Activated T-cell treated with anti-CD3 and anti-CD28 coated beads, Interleukin-2, amount 50 U/mL, for 72 hours (primary cell): ENCODE data around the gene ZNF385B. TPM values are rescaled to one million over a fixed set of nuclear protein-coding genes. Genes with fewer than 3 reads are reported as not detected.
A peak's percentile ranks its signal among the peaks of the same experiment; 100 is the strongest.
"Not testable (repeated sequence)": the region's sequence is repeated elsewhere in the genome, so short reads cannot be mapped to it uniquely, and the experiment has no call there.

ENCODE experiments used
- ATAC-seq, 2 donors: fragments of 150-1000 bp; cut with Tn5 transposase; replicated peaks in 1 of 2; 2 replicates each; pipeline ENCODE4 v1.10.0; 2021; ENCODE audit warnings: moderate library complexity in 2 of 2, mild to moderate bottlenecking in 1 of 2
- DNase-seq, 2 donors: peaks; one replicate each; pipeline ENCODE4 v3.0.0; 2021 to 2022; ENCODE audit warnings: mixed read lengths in 1 of 2
- H3K27ac Mint-ChIP-seq: one replicate; pipeline ENCODE4 v1.8.0; 2022; ENCODE audit warnings: mild to moderate bottlenecking, moderate library complexity, mixed read lengths
- H3K27me3 Mint-ChIP-seq: one replicate; pipeline ENCODE4 v1.8.0; 2022; ENCODE audit warnings: low read depth, mixed read lengths
- H3K36me3 Mint-ChIP-seq, 2 donors: one replicate each; pipeline ENCODE4 v1.8.0; 2022; ENCODE audit warnings: mixed read lengths in 2 of 2, mild to moderate bottlenecking in 1 of 2; ENCODE audit not compliant: insufficient read depth in 2 of 2
- H3K4me1 Mint-ChIP-seq: one replicate; pipeline ENCODE4 v1.8.0; 2022; ENCODE audit warnings: low read depth, mixed read lengths
- H3K4me3 Mint-ChIP-seq, 2 donors: one replicate each; pipeline ENCODE4 v1.8.0; 2022; ENCODE audit warnings: mild to moderate bottlenecking in 2 of 2, mixed read lengths in 2 of 2, moderate library complexity in 2 of 2
- H3K9me3 Mint-ChIP-seq, 2 donors: one replicate each; pipeline ENCODE4 v1.8.0; 2022; ENCODE audit warnings: mixed read lengths in 2 of 2
- total RNA-seq, 2 donors: library from RNA; stranded (reverse); gene quantifications; one replicate each; pipeline ENCODE4 v1.2.3, GENCODE V29; 2022

The ZNF385B gene
- total RNA-seq, 2 donors from 2014 or later, result not detected

DNA sequence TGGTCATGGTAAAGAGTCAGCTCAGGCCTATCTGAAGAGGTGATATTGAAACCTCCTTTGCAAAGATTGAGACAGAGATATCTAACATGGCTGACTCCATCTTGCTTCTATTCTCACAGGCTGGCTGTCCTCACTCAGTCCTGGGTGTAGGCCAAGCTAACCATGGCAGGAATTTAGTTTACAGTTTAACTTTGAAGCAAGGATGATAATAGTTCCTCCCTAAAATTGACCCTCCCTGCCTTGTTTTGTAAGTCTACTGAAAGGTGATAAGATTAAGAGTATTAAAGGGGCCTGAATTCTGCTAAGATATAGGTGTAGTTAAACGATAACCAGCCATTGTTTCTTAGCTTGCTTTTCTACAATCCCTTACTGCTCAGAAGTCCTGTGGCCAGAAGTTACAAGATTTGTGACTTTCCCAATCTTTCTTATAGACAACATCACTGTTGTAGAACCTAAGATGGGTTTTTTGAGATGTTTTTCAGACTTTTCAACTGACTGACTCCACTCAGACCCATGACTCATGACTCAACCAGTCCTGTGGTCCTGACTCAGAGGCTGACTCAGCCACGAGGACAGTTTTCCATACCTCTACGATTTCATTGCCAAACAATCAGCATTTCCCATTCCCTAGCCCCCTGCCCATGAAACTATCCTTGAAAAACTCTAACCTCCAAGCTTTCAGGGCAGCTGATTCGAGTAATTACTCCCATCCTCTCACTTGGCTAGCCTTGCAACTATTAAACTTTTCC lies 401.1 kb downstream of the ZNF385B start:
- peak; percentile 3 to 12 for DNase-seq
- Mint-ChIP-seq H3K27me3 (no peaks in the 10 kb centered on the region), H3K9me3 (peaks cover 4 to 9% of the 10 kb centered on the region in 2 donors), H3K27ac (no peak overlapping the region), H3K4me1 (peaks cover 5% of the 10 kb centered on the region), H3K4me3 (no peak overlapping the region), H3K36me3 (no peaks in the 10 kb centered on the region)
- ATAC-seq, result peak; percentile 78

DNA sequence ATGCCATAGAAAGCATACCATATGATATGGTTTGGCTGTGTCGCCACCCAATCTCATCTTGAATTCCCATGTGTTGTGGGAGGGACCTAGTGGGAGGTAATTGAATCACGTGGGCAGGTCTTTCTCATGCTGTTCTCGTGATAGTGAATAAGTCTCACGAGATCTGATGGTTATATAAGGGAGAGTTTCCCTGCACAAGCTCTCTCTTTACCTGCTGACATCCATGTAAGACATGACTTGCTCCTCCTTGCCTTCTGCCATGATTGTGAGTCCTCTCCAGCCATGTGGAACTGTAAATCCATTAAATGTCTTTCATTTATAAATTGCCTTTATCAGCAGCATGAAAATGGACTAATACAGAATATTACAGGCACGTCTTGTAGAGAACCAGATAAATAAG lies 403.3 kb downstream of the ZNF385B start:
- not testable (repeated sequence) for H3K27ac Mint-ChIP-seq, H3K9me3 Mint-ChIP-seq, H3K4me3 Mint-ChIP-seq, H3K4me1 Mint-ChIP-seq, H3K27me3 Mint-ChIP-seq, ATAC-seq, DNase-seq, H3K36me3 Mint-ChIP-seq

DNA sequence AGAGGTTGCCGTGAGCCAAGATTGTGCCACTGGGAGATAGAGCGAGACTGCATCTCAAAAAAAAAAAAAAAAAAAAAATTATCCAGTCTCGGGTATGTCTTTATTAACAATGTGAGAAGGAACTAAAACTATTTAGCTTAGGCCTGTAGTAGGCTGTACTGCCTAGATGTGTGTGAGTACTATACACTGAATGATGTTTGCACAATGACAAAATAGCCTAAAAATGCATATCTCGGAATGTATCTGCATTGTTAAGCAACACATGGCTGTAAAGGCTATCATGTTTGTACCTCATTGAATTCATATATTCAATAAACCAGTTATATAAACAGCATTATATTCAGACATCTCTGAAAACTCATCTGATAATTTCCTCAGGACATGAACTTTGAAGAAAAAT lies 405.6 kb downstream of the ZNF385B start:
- no peak for ATAC-seq
- H3K27ac Mint-ChIP-seq, result no peak overlapping the region
- H3K27me3 Mint-ChIP-seq, result no peaks in the 10 kb centered on the region
- no peak overlapping the region for H3K4me3 Mint-ChIP-seq
- H3K4me1 Mint-ChIP-seq, result peaks cover 5% of the 10 kb centered on the region
- peaks cover 2 to 4% of the 10 kb centered on the region in 2 donors for H3K9me3 Mint-ChIP-seq
- DNase-seq, result no peak
- no peaks in the 10 kb centered on the region for H3K36me3 Mint-ChIP-seq

DNA sequence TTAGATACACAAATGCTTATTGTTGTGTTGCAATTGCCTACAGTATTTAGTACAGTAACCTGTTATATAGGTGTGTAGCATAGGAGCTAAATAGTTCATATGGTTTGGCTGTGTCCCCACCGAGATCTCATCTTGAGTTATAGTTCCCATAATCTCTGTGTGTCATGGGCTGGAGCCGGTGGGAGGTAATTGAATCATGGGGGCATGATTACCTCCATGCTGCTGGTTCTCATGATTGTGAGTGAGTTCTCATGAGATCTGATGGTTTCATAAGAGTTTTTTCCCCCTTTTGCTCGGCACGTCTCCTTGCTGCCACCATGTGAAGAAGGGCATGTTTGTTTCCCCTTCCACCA lies 406.3 kb downstream of the ZNF385B start:
- no peak overlapping the region for H3K27ac Mint-ChIP-seq
- H3K4me1 Mint-ChIP-seq, result no peaks in the 10 kb centered on the region
- H3K4me3 Mint-ChIP-seq, result no peak overlapping the region
- no peak for DNase-seq
- H3K36me3 Mint-ChIP-seq, result no peaks in the 10 kb centered on the region
- ATAC-seq, result no peak
- H3K27me3 Mint-ChIP-seq, result no peaks in the 10 kb centered on the region
- H3K9me3 Mint-ChIP-seq, result peaks cover 2 to 4% of the 10 kb centered on the region in 2 donors

DNA sequence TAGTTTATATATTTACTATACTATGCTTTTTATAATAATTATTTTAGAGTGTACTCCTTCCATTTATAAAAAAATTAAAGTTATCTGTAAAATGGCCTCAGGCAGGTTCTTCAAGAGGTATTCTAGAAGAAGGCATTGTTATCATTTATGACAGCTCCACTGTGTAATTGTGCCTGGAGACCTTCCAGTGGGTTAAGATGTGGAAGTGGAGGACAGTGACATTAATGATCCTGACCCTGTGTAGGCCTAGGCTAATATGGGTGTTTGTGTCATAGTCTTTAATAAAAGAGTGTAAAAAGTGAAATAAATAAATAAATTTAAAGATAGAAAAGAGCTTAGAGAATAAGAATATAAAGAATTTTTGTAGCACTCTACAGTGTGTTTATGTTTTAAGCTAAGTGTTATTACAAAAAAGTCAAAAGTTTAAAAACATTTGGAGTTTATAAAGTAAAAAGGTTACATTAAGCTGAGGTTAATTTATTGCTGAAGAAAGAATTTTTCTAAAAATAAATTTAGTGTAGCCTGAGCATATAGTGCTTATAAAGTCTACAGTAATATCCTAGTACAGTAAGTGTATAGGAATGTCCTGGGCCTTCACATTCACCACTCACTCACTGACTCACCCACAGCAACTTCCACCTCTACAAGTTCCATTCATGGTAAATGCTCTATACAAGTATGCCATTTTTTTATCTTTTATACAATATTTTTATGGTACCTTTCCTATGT lies 406.8 kb downstream of the ZNF385B start:
- no peaks in the 10 kb centered on the region for H3K27me3 Mint-ChIP-seq
- no peak overlapping the region for H3K4me3 Mint-ChIP-seq
- ATAC-seq (no peak), DNase-seq (no peak)
- H3K4me1 Mint-ChIP-seq, result no peaks in the 10 kb centered on the region
- H3K27ac Mint-ChIP-seq, result no peak overlapping the region
- peaks cover 2 to 4% of the 10 kb centered on the region in 2 donors for H3K9me3 Mint-ChIP-seq
- H3K36me3 Mint-ChIP-seq, result no peaks in the 10 kb centered on the region

- DNase-seq (no peak), ATAC-seq (no peak)
- Mint-ChIP-seq H3K4me1 (no peaks in the 10 kb centered on the region), H3K27me3 (no peaks in the 10 kb centered on the region), H3K9me3 (peaks cover 0 to 2% of the 10 kb centered on the region in 2 donors), H3K27ac (no peak overlapping the region), H3K4me3 (no peak overlapping the region), H3K36me3 (no peaks in the 10 kb centered on the region)
These were observed 412.4 kb downstream of the ZNF385B start for GRCh38 chr2:179449010-179449409.

GRCh38 chr2:179447839-179448447 lies 413.5 kb downstream of the ZNF385B start:
- DNase-seq (no peak), ATAC-seq (no peak)
- Mint-ChIP-seq H3K4me3 (no peak overlapping the region), H3K4me1 (no peaks in the 10 kb centered on the region), H3K27ac (no peak overlapping the region), H3K27me3 (peaks cover 4% of the 10 kb centered on the region), H3K36me3 (no peaks in the 10 kb centered on the region), H3K9me3 (peaks cover 0 to 2% of the 10 kb centered on the region in 2 donors)

GRCh38 chr2:179447421-179447820 lies 414.0 kb downstream of the ZNF385B start:
- ATAC-seq (no peak), DNase-seq (no peak)
- peaks cover 8% of the 10 kb centered on the region for H3K27me3 Mint-ChIP-seq
- no peak overlapping the region for H3K27ac Mint-ChIP-seq
- no peaks in the 10 kb centered on the region for H3K36me3 Mint-ChIP-seq
- no peak overlapping the region for H3K4me3 Mint-ChIP-seq
- H3K9me3 Mint-ChIP-seq, result peaks cover 0 to 2% of the 10 kb centered on the region in 2 donors
- H3K4me1 Mint-ChIP-seq, result no peaks in the 10 kb centered on the region

DNA sequence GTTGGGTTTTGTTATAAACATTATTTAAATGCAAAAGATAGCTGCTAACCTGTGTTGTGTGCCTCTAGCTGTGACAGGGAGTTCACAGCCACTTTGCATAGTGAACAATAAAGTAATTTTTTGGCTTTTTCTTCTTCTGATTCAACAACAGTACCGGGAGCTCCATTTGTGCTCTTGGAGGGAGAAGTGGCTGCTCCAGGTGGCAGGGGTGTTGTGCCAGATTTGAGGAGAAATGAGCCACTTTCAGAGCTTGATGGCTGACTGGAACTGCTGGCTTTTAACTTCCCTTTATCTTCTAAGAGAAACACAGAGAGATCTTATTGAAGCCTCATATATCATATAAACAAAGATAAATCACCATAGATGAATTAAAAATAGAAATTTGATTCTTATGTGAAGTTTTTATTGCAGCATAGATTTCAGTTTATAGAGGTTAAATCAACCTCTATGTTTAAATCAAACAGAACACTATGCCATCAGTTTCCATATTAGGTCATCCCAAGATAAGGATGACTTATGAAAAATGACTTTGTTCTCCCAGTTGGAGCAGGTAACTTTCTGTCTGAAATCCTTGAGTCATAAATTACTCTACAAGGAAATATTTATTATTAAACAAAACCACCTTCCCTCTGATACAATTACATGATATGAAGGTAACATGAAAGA lies 414.8 kb downstream of the ZNF385B start:
- Mint-ChIP-seq H3K36me3 (no peaks in the 10 kb centered on the region), H3K27ac (no peak overlapping the region)
- no peak for ATAC-seq

DNA sequence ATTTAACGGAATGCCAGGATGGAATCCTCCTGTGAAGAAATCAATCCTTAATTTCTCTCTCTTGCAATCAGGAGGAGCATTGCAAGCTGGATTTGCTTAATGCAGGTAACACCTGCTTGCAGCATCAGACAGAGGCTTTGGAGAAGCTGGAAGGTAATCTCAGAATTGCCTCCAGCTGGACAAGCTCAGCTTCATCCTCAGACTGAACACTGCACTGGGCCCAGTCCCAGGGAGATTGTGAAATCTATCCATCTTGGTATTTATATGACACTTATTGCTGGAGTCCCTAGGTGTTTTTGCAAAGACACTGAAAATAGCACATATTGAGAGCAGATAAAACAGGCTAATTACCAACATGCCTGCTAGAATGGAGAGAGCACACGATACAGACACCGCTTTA lies 417.4 kb downstream of the ZNF385B start:
- no peak for ATAC-seq
- peaks cover 23% of the 10 kb centered on the region for H3K27me3 Mint-ChIP-seq
- no peak overlapping the region for H3K27ac Mint-ChIP-seq
- DNase-seq, result no peak
- H3K4me1 Mint-ChIP-seq, result no peaks in the 10 kb centered on the region
- no peaks in the 10 kb centered on the region for H3K36me3 Mint-ChIP-seq
- no peak overlapping the region for H3K4me3 Mint-ChIP-seq
- peaks cover 0 to 2% of the 10 kb centered on the region in 2 donors for H3K9me3 Mint-ChIP-seq

More for the DNA sequence above, 414.8 kb downstream of the ZNF385B start:
- Mint-ChIP-seq H3K4me3 (no peak overlapping the region), H3K9me3 (peaks cover 0 to 2% of the 10 kb centered on the region in 2 donors), H3K4me1 (no peaks in the 10 kb centered on the region), H3K27me3 (peaks cover 10% of the 10 kb centered on the region)
- no peak for DNase-seq

- no peak for ATAC-seq
These were observed 418.2 kb downstream of the ZNF385B start for GRCh38 chr2:179443180-179443579.

GRCh38 chr2:179442206-179442605 lies 419.2 kb downstream of the ZNF385B start:
- DNase-seq, result no peak
- Mint-ChIP-seq H3K4me1 (no peaks in the 10 kb centered on the region), H3K36me3 (no peaks in the 10 kb centered on the region), H3K4me3 (no peak overlapping the region), H3K27ac (no peak overlapping the region), H3K27me3 (peaks cover 29% of the 10 kb centered on the region), H3K9me3 (no peaks in the 10 kb centered on the region)
- no peak for ATAC-seq

More at GRCh38 chr2:179443180-179443579, 418.2 kb downstream of the ZNF385B start:
- H3K4me1 Mint-ChIP-seq, result no peaks in the 10 kb centered on the region
- peaks cover 29% of the 10 kb centered on the region for H3K27me3 Mint-ChIP-seq
- no peaks in the 10 kb centered on the region for H3K36me3 Mint-ChIP-seq
- H3K4me3 Mint-ChIP-seq, result no peak overlapping the region
- no peaks in the 10 kb centered on the region for H3K9me3 Mint-ChIP-seq
- H3K27ac Mint-ChIP-seq, result no peak overlapping the region
- DNase-seq, result no peak

DNA sequence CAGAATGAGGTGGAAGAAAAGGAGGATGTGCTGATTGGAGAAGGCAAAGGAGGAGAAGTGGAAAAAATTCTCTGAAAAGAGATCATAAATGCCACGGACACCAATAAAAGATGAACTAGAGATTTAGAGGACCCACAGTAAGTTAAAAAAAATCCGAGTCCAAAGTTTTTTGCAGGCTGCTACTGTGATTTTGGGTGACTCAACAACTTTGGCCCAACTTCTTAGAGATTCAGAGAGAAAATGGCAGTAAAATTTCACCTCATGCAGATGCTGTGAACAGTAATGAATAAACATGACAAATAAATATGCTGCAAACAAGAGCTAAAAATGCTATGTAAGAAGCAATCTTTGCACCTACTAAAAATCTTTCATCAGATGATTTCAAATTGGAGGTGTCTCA lies 419.9 kb downstream of the ZNF385B start:
- no peak overlapping the region for H3K4me3 Mint-ChIP-seq
- no peak for DNase-seq
- H3K36me3 Mint-ChIP-seq, result no peaks in the 10 kb centered on the region
- peaks cover 29% of the 10 kb centered on the region for H3K27me3 Mint-ChIP-seq
- H3K4me1 Mint-ChIP-seq, result no peaks in the 10 kb centered on the region
- no peaks in the 10 kb centered on the region for H3K9me3 Mint-ChIP-seq
- no peak overlapping the region for H3K27ac Mint-ChIP-seq
- ATAC-seq, result no peak
